IMR-90 (cell line): ENCODE results near the gene CNTN5. TPM values are rescaled to one million over a fixed set of nuclear protein-coding genes. Genes with fewer than 3 reads are reported as not detected.

Experiments
- ATAC-seq: fragments of 200-7000 bp; cut with Tn5 transposase; 2 replicates; pipeline ENCODE4 v1.9.1; 2020; ENCODE audit warnings: low read depth, mild to moderate bottlenecking, moderate library complexity
- BruUV-seq: library from RNA; stranded (reverse); fragments of 400-500 nt; replicated peaks from 2 replicates; lab custom pipeline; 2021; lab: Mats Ljungman, UMichigan
- CTCF ChIA-PET: fragments of 300-600 bp; formaldehyde crosslinking; extraction: SDS; loops from one replicate; lab custom pipeline; 2021; ENCODE audit warnings: antibody characterized with exemption; lab: Yijun Ruan, JAX
- POLR2A ChIA-PET: fragments of 300-600 bp; sonication (Branson Sonifier 250); formaldehyde crosslinking; loops from one replicate; lab custom pipeline; 2022; ENCODE audit warnings: antibody characterized with exemption; ENCODE audit not compliant: unreplicated experiment; lab: Charles Lee
- DNase-seq: peaks from one replicate; pipeline ENCODE4 v3.0.0; 2013
- H2AFZ ChIP-seq: replicated peaks from 2 replicates; pipeline ENCODE3; 2013; ENCODE audit warnings: low read length, mild to moderate bottlenecking; ENCODE audit not compliant: poor library complexity
- H2AK5ac ChIP-seq: 2 replicates; pipeline ENCODE4 v1.6.1; 2013; ENCODE audit warnings: low read depth, low read length, inconsistent platforms
- H2AK9ac ChIP-seq: replicated peaks from 2 replicates; pipeline ENCODE3; 2013; ENCODE audit warnings: mild to moderate bottlenecking, low read depth, low read length, moderate library complexity; ENCODE audit not compliant: poor library complexity
- H2BK120ac ChIP-seq: 2 replicates; pipeline ENCODE4 v1.6.1; 2013; ENCODE audit warnings: low read depth, low read length, inconsistent platforms
- H2BK15ac ChIP-seq: 3 replicates; pipeline ENCODE4 v1.6.1; 2013; ENCODE audit warnings: low read depth, low read length, inconsistent platforms
- H2BK20ac ChIP-seq: 2 replicates; pipeline ENCODE4 v1.6.1; 2013; ENCODE audit warnings: low read depth, mild to moderate bottlenecking, inconsistent platforms, low read length, moderate library complexity
- H2BK5ac ChIP-seq: 2 replicates; pipeline ENCODE4 v1.6.1; 2013; ENCODE audit warnings: mild to moderate bottlenecking, low read depth, low read length, inconsistent platforms; ENCODE audit not compliant: poor library complexity, severe bottlenecking
- H3K14ac ChIP-seq: replicated peaks from 2 replicates; pipeline ENCODE4 v1.6.1; 2013; ENCODE audit warnings: low read depth, low read length, inconsistent platforms
- H3K18ac ChIP-seq: 2 replicates; pipeline ENCODE4 v1.6.1; 2013; ENCODE audit warnings: low read depth, low read length, control low read depth
- H3K23ac ChIP-seq: 2 replicates; pipeline ENCODE4 v1.6.1; 2013; ENCODE audit warnings: low read depth, low read length, inconsistent platforms
- H3K27ac ChIP-seq: 2 replicates; pipeline ENCODE4 v1.5.1; 2013; ENCODE audit warnings: mild to moderate bottlenecking, control low read depth, low read length; ENCODE audit not compliant: insufficient read depth
- H3K27me3 ChIP-seq: 2 replicates; pipeline ENCODE4 v1.6.1; 2013; ENCODE audit warnings: low read length; ENCODE audit not compliant: control insufficient read depth, insufficient read depth
- H3K36me3 ChIP-seq: 2 replicates; pipeline ENCODE4 v1.6.1; 2013; ENCODE audit warnings: low read length, mixed read lengths; ENCODE audit not compliant: control insufficient read depth, insufficient read depth
- H3K4ac ChIP-seq: 2 replicates; pipeline ENCODE4 v1.6.1; 2013; ENCODE audit warnings: low read depth, low read length, inconsistent platforms
- H3K4me1 ChIP-seq: 2 replicates; pipeline ENCODE4 v1.6.1; 2013; ENCODE audit warnings: low read length, mixed read lengths; ENCODE audit not compliant: control insufficient read depth, insufficient read depth
- H3K4me2 ChIP-seq: 2 replicates; pipeline ENCODE4 v1.6.1; 2013; ENCODE audit warnings: low read depth, mild to moderate bottlenecking, control low read depth, low read length, moderate library complexity
- H3K4me3 ChIP-seq: 2 replicates; pipeline ENCODE4 v1.5.1; 2013; ENCODE audit warnings: low read depth, mild to moderate bottlenecking, control low read depth, low read length, moderate library complexity; ENCODE audit not compliant: insufficient read depth
- H3K56ac ChIP-seq: 2 replicates; pipeline ENCODE4 v1.6.1; 2013; ENCODE audit warnings: low read length, inconsistent platforms; ENCODE audit not compliant: insufficient read depth; ENCODE audit errors: extremely low read depth
- H3K79me1 ChIP-seq, 2 experiments: 2 replicates each; pipeline ENCODE4 v1.6.1; 2013; ENCODE audit warnings: low read length in 2 of 2, inconsistent platforms in 1 of 2, low read depth in 1 of 2
- H3K9ac ChIP-seq: 2 replicates; pipeline ENCODE4 v1.6.1; 2013; ENCODE audit warnings: low read depth, low read length, control low read depth
- H3K9me1 ChIP-seq: 2 replicates; pipeline ENCODE4 v1.6.1; 2013; ENCODE audit warnings: low read length, inconsistent platforms; ENCODE audit not compliant: insufficient read depth
- H3K9me3 ChIP-seq: 2 replicates; pipeline ENCODE4 v1.6.1; 2013; ENCODE audit warnings: low read length; ENCODE audit not compliant: control insufficient read depth, insufficient read depth
- H4K20me1 ChIP-seq: 2 replicates; pipeline ENCODE4 v1.6.1; 2013; ENCODE audit warnings: low read length, inconsistent platforms; ENCODE audit not compliant: insufficient read depth
- H4K5ac ChIP-seq: 2 replicates; pipeline ENCODE4 v1.6.1; 2013; ENCODE audit warnings: mild to moderate bottlenecking, low read depth, low read length, control low read depth
- H4K8ac ChIP-seq, 2 experiments: 2 replicates each; pipeline ENCODE4 v1.6.1; 2013; ENCODE audit warnings: low read depth in 2 of 2, low read length in 2 of 2, control low read depth in 1 of 2, inconsistent platforms in 1 of 2
- H4K91ac ChIP-seq: 2 replicates; pipeline ENCODE4 v1.6.1; 2013; ENCODE audit warnings: low read depth, low read length, inconsistent platforms; ENCODE audit not compliant: insufficient read depth
- BHLHE40 ChIP-seq: fragments of 150-350 bp; IDR thresholded peaks from 2 replicates; pipeline ENCODE4 v1.6.1; 2016; ENCODE audit warnings: mild to moderate bottlenecking, low read depth, low read length
- CEBPB ChIP-seq: IDR thresholded peaks from 2 replicates; pipeline ENCODE4 v1.6.1; 2012; ENCODE audit warnings: low read depth, low read length, improper control_type of control experiment
- CHD1 ChIP-seq: IDR thresholded peaks from 2 replicates; pipeline ENCODE4 v1.6.1; 2012; ENCODE audit warnings: low read depth, low read length, improper control_type of control experiment
- CTCF ChIP-seq: conservative IDR thresholded peaks from 2 replicates; pipeline ENCODE4 v1.5.1; 2012; ENCODE audit warnings: mild to moderate bottlenecking, low read depth, low read length, improper control_type of control experiment
- FOS ChIP-seq: fragments of 150-350 bp; IDR thresholded peaks from 2 replicates; pipeline ENCODE4 v1.6.1; 2016; ENCODE audit warnings: low read depth, low read length
- MAFK ChIP-seq: IDR thresholded peaks from 2 replicates; pipeline ENCODE4 v1.6.1; 2012; ENCODE audit warnings: low read depth, low read length, improper control_type of control experiment
- MXI1 ChIP-seq: IDR thresholded peaks from 2 replicates; pipeline ENCODE4 v1.6.1; 2012; ENCODE audit warnings: low read depth, mild to moderate bottlenecking, low read length, moderate library complexity, borderline replicate concordance
- NFE2L2 ChIP-seq: fragments of 150-350 bp; IDR thresholded peaks from 2 replicates; pipeline ENCODE4 v1.6.1; 2016; ENCODE audit warnings: low read depth, mild to moderate bottlenecking, low read length
- POLR2A ChIP-seq: IDR thresholded peaks from 2 replicates; pipeline ENCODE4 v1.6.1; 2012; ENCODE audit warnings: mild to moderate bottlenecking, low read depth, low read length
- RAD21 ChIP-seq: IDR thresholded peaks from 2 replicates; pipeline ENCODE4 v1.6.1; 2012; ENCODE audit warnings: low read length, improper control_type of control experiment
- RCOR1 ChIP-seq: IDR thresholded peaks from 2 replicates; pipeline ENCODE4 v1.6.1; 2012; ENCODE audit warnings: mild to moderate bottlenecking, low read length, improper control_type of control experiment; ENCODE audit not compliant: insufficient replicate concordance
- SMC3 ChIP-seq: fragments of 150-350 bp; IDR thresholded peaks from 2 replicates; pipeline ENCODE4 v1.6.1; 2016; ENCODE audit warnings: low read depth, mild to moderate bottlenecking, antibody characterized with exemption, low read length, moderate library complexity
- WGBS, 2 experiments: methylation state at CpG; one replicate each; pipeline versions ENCODE4 v1.1.5 to v1.1.7; 2013; ENCODE audit warnings: missing lambda C conversion rate in 2 of 2; ENCODE audit not compliant: insufficient read length in 1 of 2; ENCODE audit errors: extremely low coverage in 2 of 2; 5-methylcytosine and 5-hydroxymethylcytosine counted together
- dilution Hi-C: fragments of 300-500 bp; cut with HindIII; formaldehyde crosslinking; loops from one replicate; pipeline ENCODE4 v1.14.3; 2018; ENCODE audit warnings: low sequenced_read_pairs; ENCODE audit not compliant: unreplicated experiment
- in situ Hi-C: fragments of 300-500 bp; cut with MboI; formaldehyde crosslinking; loops from 3 replicates; pipeline ENCODE4 v1.14.3; 2019; ENCODE audit warnings: low sequenced_read_pairs, inconsistent platforms, mixed read lengths
- intact Hi-C: fragments of 100-400 bp; cut with micrococcal nuclease; formaldehyde crosslinking; loops from 2 replicates; pipeline ENCODE4 v1.10.0; 2022
- polyA plus RNA-seq, 3 experiments: library from polyadenylated mRNA; depleted of rRNA; stranded (reverse); fragments of >200 nt; gene quantifications; 2 replicates each; pipeline ENCODE4 v1.2.3, GENCODE V29; 2012; ENCODE audit warnings: low replicate concordance in 1 of 3
- total RNA-seq: library from RNA; depleted of rRNA; stranded (reverse); fragments of >200 nt; gene quantifications from 2 replicates; pipeline ENCODE4 v1.2.3, GENCODE V29; 2012
- TF ChIP-seq, protein P1 (sequence below): fragments of 150-350 bp; IDR thresholded peaks from 2 replicates; pipeline ENCODE4 v1.6.1; 2017; ENCODE audit warnings: mild to moderate bottlenecking, antibody characterized with exemption, low read length, low read depth

The CNTN5 gene
- total and polyA plus RNA-seq, 2 of the 4 experiments (the other 2 are of a cell fraction) = not detected

DNA sequence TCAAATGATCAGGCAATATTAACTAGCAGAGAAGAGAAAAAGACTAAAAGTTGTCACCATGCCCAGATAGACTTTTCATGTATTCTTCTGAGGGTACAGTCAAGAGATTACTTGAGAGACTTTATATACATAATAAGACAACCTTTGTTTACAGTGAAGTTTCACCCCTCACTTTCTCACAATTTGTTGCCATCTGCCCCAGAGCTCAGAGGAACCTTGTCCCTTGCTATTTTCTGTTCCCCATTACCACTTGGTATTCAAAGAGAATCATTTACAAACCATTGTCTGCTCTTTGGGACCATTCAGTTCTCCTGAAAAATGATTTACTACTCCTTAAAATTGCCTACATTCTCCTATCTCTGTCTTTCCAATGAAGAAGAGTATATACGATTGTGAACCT, 544.6 kb downstream of the CNTN5 start:
- DNase-seq (no peak), ATAC-seq (no peak)
- in situ Hi-C loops = no loop called here
- no peak overlapping the region for H4K5ac ChIP-seq
- intact Hi-C loops = no loop called here
- no peak overlapping the region for H3K18ac ChIP-seq
- H2AK9ac ChIP-seq = no peak overlapping the region
- dilution Hi-C loops = no loop called here
- no peak overlapping the region for H3K14ac ChIP-seq
- no peak overlapping the region for H2BK15ac ChIP-seq
- no TSS peak for BruUV-seq
- no peak overlapping the region for H3K56ac ChIP-seq
- no peak overlapping the region for H4K91ac ChIP-seq
- H3K27ac ChIP-seq = no peak overlapping the region
- H3K4me3 ChIP-seq = no peak overlapping the region
- WGBS, 2 experiments = no CpG with 5 or more reads among the region's 1 CpG
- no peaks in the 10 kb centered on the region for H3K36me3 ChIP-seq
- H3K9ac ChIP-seq = no peak overlapping the region
- POLR2A ChIA-PET = no interaction called here
- no peaks in the 10 kb centered on the region for H3K79me1 ChIP-seq
- H2BK20ac ChIP-seq = no peak overlapping the region
- H2BK5ac ChIP-seq = no peak overlapping the region
- no peaks in the 10 kb centered on the region for H3K4me1 ChIP-seq
- H3K4ac ChIP-seq = no peak overlapping the region
- H4K8ac ChIP-seq = no peak overlapping the region
- H2BK120ac ChIP-seq = no peak overlapping the region
- TF ChIP-seq, protein P1, sequence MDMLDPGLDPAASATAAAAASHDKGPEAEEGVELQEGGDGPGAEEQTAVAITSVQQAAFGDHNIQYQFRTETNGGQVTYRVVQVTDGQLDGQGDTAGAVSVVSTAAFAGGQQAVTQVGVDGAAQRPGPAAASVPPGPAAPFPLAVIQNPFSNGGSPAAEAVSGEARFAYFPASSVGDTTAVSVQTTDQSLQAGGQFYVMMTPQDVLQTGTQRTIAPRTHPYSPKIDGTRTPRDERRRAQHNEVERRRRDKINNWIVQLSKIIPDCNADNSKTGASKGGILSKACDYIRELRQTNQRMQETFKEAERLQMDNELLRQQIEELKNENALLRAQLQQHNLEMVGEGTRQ = no peak
- TF ChIP-seq RAD21 = no peak
- TF ChIP-seq CHD1 = no peak
- no peak for TF ChIP-seq BHLHE40
- TF ChIP-seq POLR2A = no peak
- TF ChIP-seq RCOR1 = no peak
- no peak for TF ChIP-seq MAFK
- no peak for TF ChIP-seq CTCF
- no peak for TF ChIP-seq NFE2L2
- TF ChIP-seq FOS = no peak
- no peak for TF ChIP-seq CEBPB
- TF ChIP-seq SMC3 = no peak
- no peak for TF ChIP-seq MXI1
- no peak overlapping the region for H2AK5ac ChIP-seq
- H3K23ac ChIP-seq = no peak overlapping the region
- H3K9me1 ChIP-seq = no peaks in the 10 kb centered on the region
- CTCF ChIA-PET = no interaction called here
- H3K9me3 ChIP-seq = no peaks in the 10 kb centered on the region
- H3K27me3 ChIP-seq = no peaks in the 10 kb centered on the region
- no peaks in the 10 kb centered on the region for H4K20me1 ChIP-seq
- no peak overlapping the region for H3K4me2 ChIP-seq
- no peak overlapping the region for H2AFZ ChIP-seq
